WTC11 (cell line): ENCODE data around the gene FOXE1.

ENCODE experiments used
- ARID4B ChIP-seq: sonication (generic); formaldehyde crosslinking; IDR thresholded peaks from 2 replicates; pipeline ENCODE4 v1.8.0; 2023; ENCODE audit warnings: missing genetic modification reagents, mild to moderate bottlenecking, borderline replicate concordance
- FOXP1 ChIP-seq: sonication (generic); formaldehyde crosslinking; IDR thresholded peaks from 2 replicates; pipeline ENCODE4 v1.8.0; 2022; ENCODE audit warnings: missing genetic modification reagents, mild to moderate bottlenecking, moderate library complexity, borderline replicate concordance
- GABPB1 ChIP-seq: sonication (generic); formaldehyde crosslinking; IDR thresholded peaks from 2 replicates; pipeline ENCODE4 v1.8.1; 2023; ENCODE audit warnings: mild to moderate bottlenecking, missing genetic modification reagents
- JUN ChIP-seq: sonication (generic); formaldehyde crosslinking; IDR thresholded peaks from 2 replicates; pipeline ENCODE4 v1.8.0; 2023; ENCODE audit warnings: mild to moderate bottlenecking, missing genetic modification reagents
- MYBL2 ChIP-seq: sonication (generic); formaldehyde crosslinking; IDR thresholded peaks from 2 replicates; pipeline ENCODE4 v1.8.1; 2023; ENCODE audit warnings: mild to moderate bottlenecking, moderate library complexity, missing genetic modification reagents
- OVOL2 ChIP-seq: fragments of 250-450 bp; sonication (Bioruptor Pico); IDR thresholded peaks from 2 replicates; pipeline ENCODE4 v1.9.0; 2021; ENCODE audit warnings: mild to moderate bottlenecking, borderline replicate concordance
- TCF7 ChIP-seq: sonication (generic); formaldehyde crosslinking; IDR thresholded peaks from 2 replicates; pipeline ENCODE4 v1.8.0; 2022; ENCODE audit warnings: mild to moderate bottlenecking, low read depth, missing genetic modification reagents, moderate library complexity
- TEAD4 ChIP-seq: sonication (generic); formaldehyde crosslinking; IDR thresholded peaks from 2 replicates; pipeline ENCODE4 v1.8.0; 2022; ENCODE audit warnings: mild to moderate bottlenecking, missing genetic modification reagents
- ZNF138 ChIP-seq: sonication (generic); formaldehyde crosslinking; conservative IDR thresholded peaks from 2 replicates; pipeline ENCODE4 v1.8.1; 2022; ENCODE audit warnings: mild to moderate bottlenecking, moderate library complexity, missing genetic modification reagents
- TF ChIP-seq, protein P1 (sequence below): sonication (generic); formaldehyde crosslinking; conservative IDR thresholded peaks from 2 replicates; pipeline ENCODE4 v1.8.1; 2023; ENCODE audit warnings: mild to moderate bottlenecking, low read depth, missing genetic modification reagents, moderate library complexity
- TF ChIP-seq, protein P2 (sequence below): fragments of 200-600 bp; IDR thresholded peaks from 2 replicates; pipeline ENCODE4 v1.8.0; 2022; ENCODE audit warnings: antibody characterized with exemption

DNA sequence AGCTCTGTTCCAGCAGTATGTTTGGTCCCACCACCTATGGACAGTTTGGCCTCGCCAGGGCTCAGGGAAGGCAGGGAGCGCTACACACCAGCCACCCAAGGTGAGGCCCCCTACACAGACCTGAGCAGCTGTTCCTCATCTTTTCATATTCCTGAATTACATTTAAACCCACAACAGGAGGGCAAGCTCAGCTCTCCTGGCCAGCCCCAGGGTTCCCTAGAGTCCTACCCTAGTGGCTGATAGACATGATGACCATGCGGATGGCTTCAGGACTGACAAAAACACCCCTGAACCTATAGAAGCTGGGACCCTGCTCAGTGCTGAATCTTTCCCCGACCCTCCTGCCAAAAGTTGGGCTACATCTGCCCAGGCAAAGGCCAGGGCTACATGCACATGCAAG, 6.7 kb upstream of the FOXE1 start:
- TF ChIP-seq, protein P1, sequence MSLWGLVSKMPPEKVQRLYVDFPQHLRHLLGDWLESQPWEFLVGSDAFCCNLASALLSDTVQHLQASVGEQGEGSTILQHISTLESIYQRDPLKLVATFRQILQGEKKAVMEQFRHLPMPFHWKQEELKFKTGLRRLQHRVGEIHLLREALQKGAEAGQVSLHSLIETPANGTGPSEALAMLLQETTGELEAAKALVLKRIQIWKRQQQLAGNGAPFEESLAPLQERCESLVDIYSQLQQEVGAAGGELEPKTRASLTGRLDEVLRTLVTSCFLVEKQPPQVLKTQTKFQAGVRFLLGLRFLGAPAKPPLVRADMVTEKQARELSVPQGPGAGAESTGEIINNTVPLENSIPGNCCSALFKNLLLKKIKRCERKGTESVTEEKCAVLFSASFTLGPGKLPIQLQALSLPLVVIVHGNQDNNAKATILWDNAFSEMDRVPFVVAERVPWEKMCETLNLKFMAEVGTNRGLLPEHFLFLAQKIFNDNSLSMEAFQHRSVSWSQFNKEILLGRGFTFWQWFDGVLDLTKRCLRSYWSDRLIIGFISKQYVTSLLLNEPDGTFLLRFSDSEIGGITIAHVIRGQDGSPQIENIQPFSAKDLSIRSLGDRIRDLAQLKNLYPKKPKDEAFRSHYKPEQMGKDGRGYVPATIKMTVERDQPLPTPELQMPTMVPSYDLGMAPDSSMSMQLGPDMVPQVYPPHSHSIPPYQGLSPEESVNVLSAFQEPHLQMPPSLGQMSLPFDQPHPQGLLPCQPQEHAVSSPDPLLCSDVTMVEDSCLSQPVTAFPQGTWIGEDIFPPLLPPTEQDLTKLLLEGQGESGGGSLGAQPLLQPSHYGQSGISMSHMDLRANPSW (CRISPR knock-in tag): no peak
- no peak for TF ChIP-seq JUN
- TF ChIP-seq, protein P2, sequence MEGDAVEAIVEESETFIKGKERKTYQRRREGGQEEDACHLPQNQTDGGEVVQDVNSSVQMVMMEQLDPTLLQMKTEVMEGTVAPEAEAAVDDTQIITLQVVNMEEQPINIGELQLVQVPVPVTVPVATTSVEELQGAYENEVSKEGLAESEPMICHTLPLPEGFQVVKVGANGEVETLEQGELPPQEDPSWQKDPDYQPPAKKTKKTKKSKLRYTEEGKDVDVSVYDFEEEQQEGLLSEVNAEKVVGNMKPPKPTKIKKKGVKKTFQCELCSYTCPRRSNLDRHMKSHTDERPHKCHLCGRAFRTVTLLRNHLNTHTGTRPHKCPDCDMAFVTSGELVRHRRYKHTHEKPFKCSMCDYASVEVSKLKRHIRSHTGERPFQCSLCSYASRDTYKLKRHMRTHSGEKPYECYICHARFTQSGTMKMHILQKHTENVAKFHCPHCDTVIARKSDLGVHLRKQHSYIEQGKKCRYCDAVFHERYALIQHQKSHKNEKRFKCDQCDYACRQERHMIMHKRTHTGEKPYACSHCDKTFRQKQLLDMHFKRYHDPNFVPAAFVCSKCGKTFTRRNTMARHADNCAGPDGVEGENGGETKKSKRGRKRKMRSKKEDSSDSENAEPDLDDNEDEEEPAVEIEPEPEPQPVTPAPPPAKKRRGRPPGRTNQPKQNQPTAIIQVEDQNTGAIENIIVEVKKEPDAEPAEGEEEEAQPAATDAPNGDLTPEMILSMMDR: no peak
- TF ChIP-seq ARID4B (CRISPR knock-in tag): no peak
- TF ChIP-seq TCF7 (CRISPR knock-in tag): no peak
- no peak for TF ChIP-seq FOXP1 (CRISPR knock-in tag)
- TF ChIP-seq OVOL2 (CRISPR knock-in tag): no peak
- TF ChIP-seq GABPB1 (CRISPR knock-in tag): no peak
- TF ChIP-seq MYBL2 (CRISPR knock-in tag): no peak
- no peak for TF ChIP-seq ZNF138 (CRISPR knock-in tag)
- no peak for TF ChIP-seq TEAD4
